H1 (cell line): Measurements from ENCODE around the gene RPL23. TPM values are rescaled to one million over a fixed set of nuclear protein-coding genes. Genes with fewer than 3 reads are reported as not detected.
A peak's percentile ranks its signal among the peaks of the same experiment; 100 is the strongest.

ENCODE experiments used
- CTCF ChIA-PET: fragments of 300-600 bp; sonication (Branson Sonifier 250); formaldehyde crosslinking; loops from one replicate; lab custom pipeline; 2021; ENCODE audit not compliant: partially characterized antibody; lab: Charles Lee
- POLR2A ChIA-PET: fragments of 300-600 bp; sonication (Branson Sonifier 250); formaldehyde crosslinking; loops from one replicate; lab custom pipeline; 2021; ENCODE audit warnings: inconsistent platforms; ENCODE audit not compliant: partially characterized antibody; lab: Charles Lee
- DNase-seq, 2 experiments: peaks; one replicate each; pipeline versions ENCODE4 v3.0.0 to v3.0.0-alpha.2; 2010 to 2022; ENCODE audit warnings: low spot score in 2 of 2, low read depth in 1 of 2, mixed read lengths in 1 of 2
- FAIRE-seq: peaks from 2 replicates; lab custom pipeline; 2011; peaks lifted over from hg19 to GRCh38; lab: Jason Lieb, UNC
- H2AFZ ChIP-seq: 2 replicates; pipeline ENCODE4 v1.8.1; 2012; ENCODE audit warnings: low read length, inconsistent platforms
- H2AK5ac ChIP-seq: 2 replicates; pipeline ENCODE4 v1.6.1; 2013; ENCODE audit warnings: low read depth, low read length
- H2BK120ac ChIP-seq: replicated peaks from 2 replicates; pipeline ENCODE3; 2013; ENCODE audit warnings: low read depth, low read length, inconsistent platforms
- H2BK12ac ChIP-seq: 2 replicates; pipeline ENCODE4 v1.6.1; 2013; ENCODE audit warnings: low read depth, low read length
- H2BK15ac ChIP-seq: 2 replicates; pipeline ENCODE4 v1.6.1; 2013; ENCODE audit warnings: low read length
- H2BK20ac ChIP-seq: 2 replicates; pipeline ENCODE4 v1.6.1; 2013; ENCODE audit warnings: low read length
- H2BK5ac ChIP-seq: 2 replicates; pipeline ENCODE4 v1.6.1; 2013; ENCODE audit warnings: low read depth, low read length
- H3K14ac ChIP-seq: 2 replicates; pipeline ENCODE4 v1.6.1; 2013; ENCODE audit warnings: inconsistent platforms; ENCODE audit not compliant: insufficient read length
- H3K18ac ChIP-seq: 2 replicates; pipeline ENCODE4 v1.6.1; 2013; ENCODE audit warnings: low read length; ENCODE audit errors: extremely low read depth
- H3K23ac ChIP-seq: 2 replicates; pipeline ENCODE4 v1.6.1; 2013; ENCODE audit warnings: inconsistent platforms; ENCODE audit not compliant: insufficient read length
- H3K23me2 ChIP-seq: 2 replicates; pipeline ENCODE4 v1.6.1; 2013; ENCODE audit warnings: low read depth, low read length
- H3K27ac ChIP-seq: 2 replicates; pipeline ENCODE4 v1.6.1; 2011; ENCODE audit warnings: low read depth, low read length, inconsistent platforms
- H3K27me3 ChIP-seq, 4 experiments: replicated peaks in 1 of 4; 1 replicate in 1 of 4; 2 replicates in 3 of 4; pipeline versions ENCODE4 v1.6.1 to v1.8.1; 2011 to 2013; ENCODE audit warnings: low read length in 3 of 4, mild to moderate bottlenecking in 3 of 4, inconsistent platforms in 2 of 4, mixed read lengths in 2 of 4, moderate library complexity in 1 of 4; ENCODE audit not compliant: control insufficient read depth in 3 of 4, insufficient read depth in 3 of 4; ENCODE audit errors: extremely low read depth in 1 of 4
- H3K36me3 ChIP-seq, 4 experiments: 2 replicates each; pipeline versions ENCODE4 v1.6.1 to v1.8.1; 2011 to 2013; ENCODE audit warnings: mild to moderate bottlenecking in 4 of 4, low read length in 3 of 4, moderate library complexity in 2 of 4, control low read depth in 1 of 4, inconsistent platforms in 1 of 4; ENCODE audit not compliant: insufficient read depth in 4 of 4, control insufficient read depth in 2 of 4
- H3K4ac ChIP-seq: replicated peaks from 2 replicates; pipeline ENCODE3; 2013; ENCODE audit warnings: low read length, low read depth, mixed read lengths, inconsistent platforms; ENCODE audit not compliant: insufficient read length
- H3K4me1 ChIP-seq, 4 experiments: replicated peaks in 1 of 4; 1 replicate in 1 of 4; 2 replicates in 3 of 4; pipeline versions ENCODE4 v1.6.1 to v1.8.1; 2011 to 2013; ENCODE audit warnings: low read length in 3 of 4, inconsistent platforms in 2 of 4, mixed read lengths in 1 of 4; ENCODE audit not compliant: insufficient read depth in 4 of 4, control insufficient read depth in 3 of 4
- H3K4me2 ChIP-seq, 2 experiments: 2 replicates each; pipeline versions ENCODE4 v1.6.1 to v1.8.1; 2011 to 2013; ENCODE audit warnings: low read depth in 2 of 2, low read length in 2 of 2, control low read depth in 1 of 2, inconsistent platforms in 1 of 2, mild to moderate bottlenecking in 1 of 2; ENCODE audit not compliant: insufficient read depth in 1 of 2
- H3K4me3 ChIP-seq, 4 experiments: fragments of 200-600, 300-600 bp in 1 of 4; sonication (generic), shearing (Covaris generic), sonication (Bioruptor Twin) in 1 of 4; 2 replicates each; pipeline versions ENCODE4 v1.5.1 to v1.8.1; 2011 to 2016; ENCODE audit warnings: low read length in 4 of 4, low read depth in 3 of 4, control low read depth in 2 of 4, inconsistent platforms in 2 of 4, mild to moderate bottlenecking in 2 of 4, mixed read lengths in 1 of 4, moderate library complexity in 1 of 4; ENCODE audit not compliant: insufficient read depth in 2 of 4; ENCODE audit errors: extremely low read depth in 1 of 4
- H3K56ac ChIP-seq: replicated peaks from 2 replicates; pipeline ENCODE3; 2013; ENCODE audit warnings: low read depth, mild to moderate bottlenecking, mixed read lengths, low read length, inconsistent platforms; ENCODE audit not compliant: insufficient read length
- H3K79me1 ChIP-seq: 2 replicates; pipeline ENCODE4 v1.6.1; 2013; ENCODE audit warnings: low read depth, low read length, control low read depth
- H3K79me2 ChIP-seq, 2 experiments: 2 replicates each; pipeline versions ENCODE4 v1.6.1 to v1.8.1; 2012 to 2013; ENCODE audit warnings: low read length in 2 of 2, mild to moderate bottlenecking in 2 of 2, inconsistent platforms in 1 of 2; ENCODE audit not compliant: insufficient read depth in 2 of 2, control insufficient read depth in 1 of 2
- H3K9ac ChIP-seq, 4 experiments: replicated peaks in 1 of 4; 1 replicate in 1 of 4; 2 replicates in 3 of 4; pipeline versions ENCODE4 v1.6.1 to v1.8.1; 2011 to 2013; ENCODE audit warnings: low read depth in 3 of 4, low read length in 3 of 4, control low read depth in 2 of 4, mild to moderate bottlenecking in 2 of 4, moderate library complexity in 2 of 4, inconsistent platforms in 1 of 4; ENCODE audit errors: extremely low read depth in 1 of 4
- H3K9me3 ChIP-seq, 2 experiments: 2 replicates each; pipeline versions ENCODE4 v1.6.1 to v1.8.1; 2012 to 2013; ENCODE audit warnings: mild to moderate bottlenecking in 2 of 2, moderate library complexity in 2 of 2, control low read depth in 1 of 2, inconsistent platforms in 1 of 2, low read depth in 1 of 2, low read length in 1 of 2, mixed read lengths in 1 of 2; ENCODE audit not compliant: insufficient read depth in 2 of 2
- H4K20me1 ChIP-seq, 2 experiments: replicated peaks in 1 of 2; 2 replicates each; pipeline versions ENCODE3 to v1.8.1; 2011 to 2013; ENCODE audit warnings: inconsistent platforms in 2 of 2, low read length in 2 of 2, mild to moderate bottlenecking in 1 of 2; ENCODE audit not compliant: insufficient read depth in 2 of 2, control insufficient read depth in 1 of 2
- H4K5ac ChIP-seq: 2 replicates; pipeline ENCODE4 v1.6.1; 2013; ENCODE audit warnings: low read length, low read depth, mixed read lengths, inconsistent platforms; ENCODE audit not compliant: insufficient read length
- H4K8ac ChIP-seq: 2 replicates; pipeline ENCODE4 v1.8.0; 2013; ENCODE audit warnings: mild to moderate bottlenecking, moderate library complexity, low read length, inconsistent platforms; ENCODE audit not compliant: insufficient read depth; ENCODE audit errors: extremely low read depth
- H4K91ac ChIP-seq: replicated peaks from 2 replicates; pipeline ENCODE3; 2013; ENCODE audit warnings: low read length, mixed read lengths, inconsistent platforms; ENCODE audit not compliant: insufficient read length
- ATF3 ChIP-seq: IDR thresholded peaks from 2 replicates; pipeline ENCODE4 v1.6.1; 2011; ENCODE audit warnings: low read depth, mild to moderate bottlenecking, low read length; ENCODE audit not compliant: insufficient read depth
- CBX5 ChIP-seq: fragments of 300-800, 300-1000 bp; sonication (generic); IDR thresholded peaks from 2 replicates; pipeline ENCODE4 v1.7.1; 2016; ENCODE audit warnings: antibody characterized with exemption, low read length, low read depth
- E2F6 ChIP-seq: IDR thresholded peaks from 2 replicates; pipeline ENCODE4 v1.6.1; 2012; ENCODE audit warnings: inconsistent platforms
- KDM1A ChIP-seq: fragments of 200-600, 300-600 bp; sonication (generic); IDR thresholded peaks from 2 replicates; pipeline ENCODE4 v1.7.1; 2016; ENCODE audit warnings: mild to moderate bottlenecking, low read length, borderline replicate concordance
- SP1 ChIP-seq: IDR thresholded peaks from 2 replicates; pipeline ENCODE4 v1.6.1; 2011; ENCODE audit warnings: low read depth, low read length
- WGBS, 2 experiments: shearing (Covaris generic) in 1 of 2; methylation state at CpG; one replicate each; pipeline versions ENCODE4 v1.1.6 to v1.1.7; 2013 to 2015; ENCODE audit warnings: low lambda C conversion rate in 2 of 2, mixed read lengths in 2 of 2, inconsistent platforms in 1 of 2, low coverage in 1 of 2, missing lambda C conversion rate in 1 of 2; ENCODE audit not compliant: insufficient replicate concordance in 2 of 2, insufficient coverage in 1 of 2, insufficient read length in 1 of 2; ENCODE audit errors: extremely low coverage in 1 of 2, missing lambda C conversion rate in 1 of 2; 5-methylcytosine and 5-hydroxymethylcytosine counted together
- polyA plus RNA-seq, 7 experiments: library from polyadenylated mRNA; depleted of rRNA in 3 of 7; stranded (reverse) in 5 of 7; unstranded in 2 of 7; fragments of >200 nt in 5 of 7; fragments of 200-250 nt in 2 of 7; gene quantifications; 1 replicate in 5 of 7; 2 replicates in 1 of 7; 4 replicates in 1 of 7; pipeline versions ENCODE4 v1.2.1 to v1.2.3, GENCODE V29; 2011 to 2013; ENCODE audit warnings: missing spikeins in 2 of 7, mixed read lengths in 2 of 7
- total RNA-seq: library from RNA; stranded (reverse); fragmentation: NEBNext Ultra II Directional; extraction: Animal tissue kit (Norgen Biotek cat#: 25700); gene quantifications from 2 replicates; pipeline ENCODE4 v1.2.1, GENCODE V29; 2021

The RPL23 gene
- total and polyA plus RNA-seq, 2 of the 8 experiments (the other 6 are each of a cell fraction or from before 2014, with no cell fraction given), result 2,148 to 2,502 TPM

- Histone ChIP-seq H3K27me3 (no peaks in the 10 kb centered on the region), H4K20me1 (peaks cover 7 to 13% of the 10 kb centered on the region in 2 experiments), H3K14ac (no peak overlapping the region), H4K8ac (no peak overlapping the region), H3K4ac (no peak overlapping the region), H3K4me3 (no peak overlapping the region; a peak in 1 of 8 replicates), H3K27ac (no peak overlapping the region), H3K56ac (no peak overlapping the region), H3K79me1 (peaks cover 21% of the 10 kb centered on the region), H3K23ac (no peak overlapping the region), H3K4me1 (peaks cover 18 to 38% (median 31%) of the 10 kb centered on the region in 4 experiments), H3K23me2 (no peaks in the 10 kb centered on the region), H2BK15ac (no peak overlapping the region), H2AK5ac (no peak overlapping the region; the same call in 1 of the 2 replicates), H3K4me2 (peak overlapping the region in 1 of 2 experiments; percentile 47; a peak in 2 of 4 replicates), H2AFZ (no peak overlapping the region), H3K79me2 (peaks cover 6 to 78% of the 10 kb centered on the region in 2 experiments; a peak in 3 of 4 replicates), H2BK120ac (no peak overlapping the region), H4K5ac (no peak overlapping the region), H3K18ac (no peak overlapping the region), H2BK5ac (peak overlapping the region; percentile 0; the same call in 1 of the 2 replicates), H4K91ac (no peak overlapping the region), H3K9ac (no peak overlapping the region; a peak in 1 of 7 replicates), H3K36me3 (peaks cover 0 to 4% (median 1%) of the 10 kb centered on the region in 4 experiments; a peak in 5 of 8 replicates), H2BK20ac (no peak overlapping the region), H3K9me3 (no peaks in the 10 kb centered on the region), H2BK12ac (no peak overlapping the region; the same call in 1 of the 2 replicates)
- TF ChIP-seq KDM1A, result 0 out of 2 replicates have a peak, but pooled peaks have one; percentile 28
- TF ChIP-seq CBX5, result no peak
- TF ChIP-seq ATF3, result no peak
- TF ChIP-seq SP1, result no peak
- TF ChIP-seq E2F6, result no peak
- ChIA-PET CTCF (interaction anchor here (0.8 to 4.0 kb wide), 11 partner anchors 9 to 359 kb away, joined by 3 to 26 read pairs (median 5); partner anchors contain the start of genes LASP1 and LASP1NB), POLR2A (interaction anchor here (0.6 to 12.6 kb wide), 15 partner anchors 9 to 563 kb away, joined by 3 to 143 read pairs (median 4); partner anchors contain the start of genes LASP1, LASP1NB, RPL19 and RPL23)
- no peak for FAIRE-seq
- 89% methylated on average over 9 of the region's 9 CpGs; no CpG with 5 or more reads in 1 of the 2 experiments for WGBS, 2 experiments
- DNase-seq, result no peak
Observed at GRCh38 chr17:38885044-38885727, 31.7 kb upstream of the RPL23 start.
